Stimulated activated CD4-positive, alpha-beta T cell treated with anti-CD3 and anti-CD28 coated beads, Interleukin-2, amount 100 ng/mL, for 4 hours (primary cell): Measurements from ENCODE around the gene PPM1B.
A peak's percentile ranks its signal among the peaks of the same experiment; 100 is the strongest.
"Not testable (repeated sequence)": the region's sequence is repeated elsewhere in the genome, so short reads cannot be mapped to it uniquely, and the experiment has no call there.

Experiments used
- DNase-seq: peaks from one replicate; pipeline ENCODE4 v3.0.0-alpha.2; 2020; ENCODE audit warnings: low read depth

PPM1B gene

DNA sequence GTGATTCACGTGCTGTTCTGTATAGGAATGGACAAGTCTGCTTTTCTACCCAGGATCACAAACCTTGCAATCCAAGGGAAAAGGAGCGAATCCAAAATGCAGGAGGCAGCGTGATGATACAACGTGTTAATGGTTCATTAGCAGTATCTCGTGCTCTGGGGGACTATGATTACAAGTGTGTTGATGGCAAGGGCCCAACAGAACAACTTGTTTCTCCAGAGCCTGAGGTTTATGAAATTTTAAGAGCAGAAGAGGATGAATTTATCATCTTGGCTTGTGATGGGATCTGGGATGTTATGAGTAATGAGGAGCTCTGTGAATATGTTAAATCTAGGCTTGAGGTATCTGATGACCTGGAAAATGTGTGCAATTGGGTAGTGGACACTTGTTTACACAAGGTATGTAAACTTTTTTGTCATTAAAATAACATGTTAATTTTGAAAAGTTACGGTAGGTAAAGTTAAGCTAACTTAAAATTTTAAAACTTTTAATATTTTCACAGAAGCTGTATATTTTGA lies 33.0 kb downstream of the PPM1B start:
- DNase-seq: no peak

DNA sequence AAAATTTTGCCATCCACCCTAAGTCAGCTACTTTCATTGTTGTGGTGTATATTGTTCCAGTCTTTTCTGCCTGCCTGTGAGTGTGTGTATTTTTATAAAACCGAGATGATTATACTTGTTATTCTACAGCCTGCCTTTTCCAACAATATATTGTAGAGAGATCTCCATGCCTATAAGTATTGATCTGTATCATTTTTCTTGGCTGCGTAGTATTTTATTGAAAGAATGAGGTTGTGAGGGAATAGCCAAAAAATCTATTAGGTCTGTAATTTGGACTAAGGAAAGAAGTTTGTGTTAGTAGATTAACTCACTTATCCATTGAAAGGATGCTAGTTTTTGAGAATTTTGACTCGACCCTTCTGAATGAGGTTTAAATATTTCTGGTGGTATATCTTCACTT lies 34.9 kb downstream of the PPM1B start:
- no peak for DNase-seq

- peak; percentile 24 for DNase-seq
These were observed 36.5 kb downstream of the PPM1B start for GRCh38 chr2:44205169-44205568.

- no peak for DNase-seq
These were observed 38.4 kb downstream of the PPM1B start for GRCh38 chr2:44207102-44207501.

DNA sequence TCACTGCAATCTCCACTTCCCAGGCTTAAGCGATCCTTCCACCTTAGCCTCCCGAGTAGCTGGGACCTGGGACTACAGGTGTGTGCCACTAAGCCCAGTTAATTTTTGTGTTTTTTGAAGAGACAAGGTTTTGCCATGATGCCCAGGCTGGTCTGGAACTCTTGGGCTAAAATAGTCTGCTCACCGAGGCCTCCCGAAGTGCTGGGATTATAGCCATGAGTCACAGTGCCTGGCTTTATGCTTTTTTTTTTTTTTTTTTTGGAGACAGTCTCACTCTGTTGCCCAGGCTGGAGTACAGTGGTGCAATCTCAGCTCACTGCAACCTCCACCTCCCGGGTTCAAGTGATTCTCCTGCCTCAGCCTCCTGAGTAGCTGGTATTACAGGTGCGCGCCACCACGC lies 39.0 kb downstream of the PPM1B start:
- DNase-seq: not testable (repeated sequence)

- no peak for DNase-seq
These were observed 41.7 kb downstream of the PPM1B start for GRCh38 chr2:44210362-44210761.

- DNase-seq: no peak
These were observed 42.5 kb downstream of the PPM1B start for GRCh38 chr2:44211183-44211582.

- DNase-seq: no peak
These were observed 43.6 kb downstream of the PPM1B start for GRCh38 chr2:44212302-44212701.

DNA sequence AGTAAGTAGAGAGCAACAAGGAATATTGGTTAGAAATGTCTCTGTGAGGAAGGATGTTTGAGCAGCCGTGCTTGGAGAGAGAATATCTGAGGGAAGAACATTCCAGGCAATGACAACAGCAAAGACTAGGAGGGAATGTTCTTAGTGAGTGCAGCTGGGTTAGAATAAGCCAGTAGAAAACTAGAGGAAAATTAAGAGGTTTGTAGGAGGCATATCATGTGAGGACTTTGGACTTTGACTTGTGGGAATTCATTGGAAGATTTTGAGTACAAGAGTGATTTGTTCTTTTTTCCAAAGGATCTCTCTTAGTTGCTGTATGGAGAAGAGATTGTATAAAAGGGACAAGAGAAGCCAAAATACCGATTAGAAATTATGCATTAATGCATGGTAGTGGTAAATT lies 47.2 kb downstream of the PPM1B start:
- DNase-seq: no peak

DNA sequence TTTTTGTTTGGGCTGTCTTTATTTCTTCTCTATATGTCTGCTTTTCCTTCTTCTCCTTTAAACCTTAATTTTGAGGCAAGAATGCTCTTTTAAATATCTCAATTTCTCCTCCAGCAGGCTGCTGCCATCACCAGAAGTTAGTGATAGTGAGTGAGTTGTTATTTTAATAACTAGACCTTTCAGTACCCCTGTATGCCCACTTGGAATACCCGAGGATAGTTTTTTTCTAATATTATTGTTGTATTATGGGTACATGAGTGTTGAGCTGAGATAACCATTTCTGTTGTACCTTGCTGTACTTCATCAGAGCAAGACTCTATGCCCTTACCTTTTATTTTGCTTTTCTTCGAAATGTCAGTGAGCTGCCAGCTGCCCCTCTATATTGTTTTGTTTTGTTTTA lies 50.1 kb downstream of the PPM1B start:
- DNase-seq: no peak

DNA sequence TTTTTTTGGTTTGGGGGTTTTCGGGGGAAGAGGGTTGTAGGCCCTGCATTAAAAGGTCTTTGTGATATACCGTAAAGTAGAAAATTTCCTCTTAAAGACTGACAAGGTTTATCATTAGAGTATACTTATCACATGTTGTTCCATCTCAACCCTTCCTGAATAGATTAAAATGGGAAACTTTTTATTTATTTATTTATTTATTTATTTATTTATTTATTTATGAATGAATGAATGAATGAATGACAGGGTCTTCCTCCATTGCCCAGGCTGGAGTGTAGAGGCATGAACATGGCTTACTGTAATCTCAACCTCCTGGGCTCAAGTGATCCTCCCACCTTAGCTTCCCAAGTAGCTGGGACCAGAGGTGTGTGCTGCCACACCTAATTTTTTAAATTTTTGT lies 58.1 kb downstream of the PPM1B start:
- no peak for DNase-seq

GRCh38 chr2:44230378-44230777 lies 61.7 kb downstream of the PPM1B start:
- no peak for DNase-seq

DNA sequence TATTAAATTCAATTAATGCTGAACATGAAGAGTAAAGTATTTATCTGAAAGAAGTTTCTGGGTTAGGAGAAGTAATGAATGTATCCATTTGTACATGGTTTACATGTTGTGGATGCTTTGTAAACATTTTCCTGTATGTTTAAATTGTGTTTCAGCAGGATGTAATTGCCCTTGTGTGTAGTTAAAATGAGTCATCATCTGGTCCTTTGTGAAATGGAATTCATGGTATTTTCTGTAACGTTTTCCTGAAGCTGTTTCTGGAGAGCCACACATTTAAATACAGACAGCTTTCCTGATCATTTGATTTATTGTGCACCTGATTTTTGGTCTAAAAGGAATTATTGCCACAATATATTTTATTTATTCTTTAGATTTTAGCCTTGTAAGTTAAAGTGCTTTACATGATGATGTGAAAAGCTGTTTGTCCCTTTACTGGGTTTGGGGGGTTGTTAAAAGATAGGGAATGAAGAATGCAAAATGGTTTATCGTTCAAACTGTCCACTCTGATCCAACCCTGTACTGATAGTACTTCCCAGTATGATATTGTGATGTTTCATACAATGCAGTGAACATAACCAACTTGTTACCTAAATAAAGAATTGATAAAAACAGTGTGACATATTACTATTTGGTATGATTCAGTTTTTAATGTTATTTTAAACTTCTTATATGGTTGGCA lies 64.9 kb downstream of the PPM1B start:
- DNase-seq: no peak

DNA sequence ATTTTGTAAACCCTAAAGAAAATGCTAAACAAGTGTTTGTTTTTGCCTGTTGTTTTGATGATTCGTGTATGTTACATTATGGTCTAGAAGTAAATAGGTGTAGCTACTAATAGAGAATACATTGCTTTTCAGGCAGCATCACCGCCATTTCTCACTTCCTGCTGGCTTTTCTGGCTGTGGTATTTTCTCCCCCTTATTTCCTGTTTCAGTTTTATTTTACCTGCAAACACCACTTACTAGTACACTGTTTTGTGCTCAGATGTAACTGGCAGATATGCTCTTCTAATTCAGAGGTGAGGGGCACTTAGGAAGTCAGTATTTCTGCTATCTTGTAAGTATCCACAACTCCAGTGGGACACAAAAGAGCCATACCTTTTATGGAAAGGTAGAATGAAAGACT lies 68.5 kb downstream of the PPM1B start:
- peak; percentile 4 for DNase-seq

DNA sequence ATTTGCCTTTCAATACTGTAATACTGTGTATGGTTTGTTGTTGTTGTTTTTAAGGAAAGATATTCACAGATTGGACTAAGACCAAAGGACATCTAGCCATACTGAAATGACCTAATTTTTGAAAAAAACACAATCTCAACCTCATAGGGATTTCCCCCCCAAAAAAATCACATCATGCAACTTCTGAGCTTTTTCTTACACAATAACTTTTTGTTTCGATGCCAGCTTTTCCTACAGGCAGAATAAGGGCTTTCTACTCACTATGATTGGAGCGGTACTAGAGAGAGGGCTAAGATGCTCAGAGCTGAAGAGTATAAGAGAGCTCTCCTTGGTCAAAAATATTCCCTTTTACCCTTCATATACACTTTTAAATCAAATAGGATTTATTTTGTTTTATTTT lies 74.2 kb downstream of the PPM1B start:
- no peak for DNase-seq

GRCh38 chr2:44244135-44244871 lies 75.6 kb downstream of the PPM1B start:
- DNase-seq: peak; percentile 36

- no peak for DNase-seq
These were observed 76.6 kb downstream of the PPM1B start for GRCh38 chr2:44245083-44245861.

- DNase-seq: no peak
These were observed 77.8 kb downstream of the PPM1B start for GRCh38 chr2:44246436-44246835.

- DNase-seq: no peak
These were observed 78.2 kb downstream of the PPM1B start for GRCh38 chr2:44246840-44247369.

DNA sequence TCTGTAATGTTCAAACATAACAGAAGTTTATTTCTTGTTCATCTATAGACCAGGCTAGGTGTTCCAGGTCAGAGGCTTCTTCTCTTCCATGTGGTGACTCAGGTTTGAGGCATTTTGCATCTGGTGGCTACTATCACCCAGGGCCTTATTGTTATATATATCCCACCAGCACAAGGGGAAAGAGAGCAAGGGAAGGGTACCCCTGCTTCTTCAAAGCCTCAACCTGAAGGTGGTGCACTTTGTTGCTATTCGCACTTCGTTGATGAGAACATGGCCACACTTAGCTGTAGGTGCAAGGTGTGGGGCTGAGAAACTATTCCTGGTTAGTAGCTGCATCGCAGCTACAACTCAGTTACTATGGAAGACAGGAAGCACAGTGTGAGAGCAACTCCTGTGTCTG lies 79.2 kb downstream of the PPM1B start:
- DNase-seq: no peak

- DNase-seq: not testable (repeated sequence)
These were observed 80.6 kb downstream of the PPM1B start for GRCh38 chr2:44249269-44249668.

- DNase-seq: no peak
These were observed 81.7 kb downstream of the PPM1B start for GRCh38 chr2:44250376-44250775.

DNA sequence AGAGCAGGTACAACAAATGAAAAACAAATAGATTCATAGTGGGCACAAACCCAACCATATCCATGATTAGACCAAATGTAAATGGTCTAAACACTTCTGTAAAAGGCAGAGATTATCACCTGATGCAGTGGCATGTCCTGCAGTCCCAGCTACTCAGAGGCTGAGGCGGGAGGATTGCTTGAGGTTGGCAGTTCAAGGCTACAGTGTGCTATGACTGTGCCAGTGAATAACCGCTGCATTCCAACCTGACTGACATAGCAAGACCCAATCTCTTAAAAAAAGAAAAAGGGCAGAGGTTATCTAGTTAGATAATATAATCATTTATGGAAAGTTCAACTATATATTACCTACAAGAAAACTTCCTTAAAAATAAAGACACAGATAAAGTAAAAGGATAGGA lies 85.3 kb downstream of the PPM1B start:
- no peak for DNase-seq
